ENCODE data around the gene PRH2.

DNA sequence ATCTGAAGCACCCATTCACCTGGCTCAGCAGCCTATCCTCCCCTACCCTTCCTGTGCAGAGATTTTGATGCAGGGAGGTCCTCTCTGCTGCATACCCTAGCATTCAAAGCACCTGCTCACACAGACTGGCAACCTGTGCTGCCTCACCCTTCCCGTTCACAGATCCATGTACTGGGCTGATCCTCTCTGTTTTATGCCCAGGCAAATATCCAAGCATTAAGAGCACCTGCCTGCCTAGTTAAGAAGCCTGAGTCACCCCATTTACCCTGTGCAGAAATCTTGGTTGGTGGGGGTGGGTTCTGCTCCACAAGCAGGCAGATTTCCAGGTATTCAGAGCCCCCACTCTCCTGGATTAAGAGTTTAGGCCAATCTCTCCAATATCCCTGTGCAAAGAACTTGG lies 28.1 kb upstream of the PRH2 start:
- TF ChIP-seq, protein P1, sequence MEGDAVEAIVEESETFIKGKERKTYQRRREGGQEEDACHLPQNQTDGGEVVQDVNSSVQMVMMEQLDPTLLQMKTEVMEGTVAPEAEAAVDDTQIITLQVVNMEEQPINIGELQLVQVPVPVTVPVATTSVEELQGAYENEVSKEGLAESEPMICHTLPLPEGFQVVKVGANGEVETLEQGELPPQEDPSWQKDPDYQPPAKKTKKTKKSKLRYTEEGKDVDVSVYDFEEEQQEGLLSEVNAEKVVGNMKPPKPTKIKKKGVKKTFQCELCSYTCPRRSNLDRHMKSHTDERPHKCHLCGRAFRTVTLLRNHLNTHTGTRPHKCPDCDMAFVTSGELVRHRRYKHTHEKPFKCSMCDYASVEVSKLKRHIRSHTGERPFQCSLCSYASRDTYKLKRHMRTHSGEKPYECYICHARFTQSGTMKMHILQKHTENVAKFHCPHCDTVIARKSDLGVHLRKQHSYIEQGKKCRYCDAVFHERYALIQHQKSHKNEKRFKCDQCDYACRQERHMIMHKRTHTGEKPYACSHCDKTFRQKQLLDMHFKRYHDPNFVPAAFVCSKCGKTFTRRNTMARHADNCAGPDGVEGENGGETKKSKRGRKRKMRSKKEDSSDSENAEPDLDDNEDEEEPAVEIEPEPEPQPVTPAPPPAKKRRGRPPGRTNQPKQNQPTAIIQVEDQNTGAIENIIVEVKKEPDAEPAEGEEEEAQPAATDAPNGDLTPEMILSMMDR (IDR thresholded peaks at IDR 0.05; ENCODE audit: poor library complexity): no peak
- no peak for TF ChIP-seq EZH2phosphoT487 (IDR thresholded peaks at IDR 0.05; ENCODE audit: low read depth, severe bottlenecking, unreplicated experiment)
- no peak for TF ChIP-seq EZH2 (IDR thresholded peaks at IDR 0.05; ENCODE audit: borderline replicate concordance)
